Activated CD8-positive, alpha-beta memory T cell treated with anti-CD3 and anti-CD28 coated beads, Interleukin-2, amount 50 U/mL, for 1 hour (primary cell): ENCODE data around the gene PTCH1.

ENCODE experiments used
- DNase-seq: peaks from one replicate; pipeline ENCODE4 v3.0.0-alpha.2; 2020; ENCODE audit errors: extremely low read depth

The PTCH1 gene

DNA sequence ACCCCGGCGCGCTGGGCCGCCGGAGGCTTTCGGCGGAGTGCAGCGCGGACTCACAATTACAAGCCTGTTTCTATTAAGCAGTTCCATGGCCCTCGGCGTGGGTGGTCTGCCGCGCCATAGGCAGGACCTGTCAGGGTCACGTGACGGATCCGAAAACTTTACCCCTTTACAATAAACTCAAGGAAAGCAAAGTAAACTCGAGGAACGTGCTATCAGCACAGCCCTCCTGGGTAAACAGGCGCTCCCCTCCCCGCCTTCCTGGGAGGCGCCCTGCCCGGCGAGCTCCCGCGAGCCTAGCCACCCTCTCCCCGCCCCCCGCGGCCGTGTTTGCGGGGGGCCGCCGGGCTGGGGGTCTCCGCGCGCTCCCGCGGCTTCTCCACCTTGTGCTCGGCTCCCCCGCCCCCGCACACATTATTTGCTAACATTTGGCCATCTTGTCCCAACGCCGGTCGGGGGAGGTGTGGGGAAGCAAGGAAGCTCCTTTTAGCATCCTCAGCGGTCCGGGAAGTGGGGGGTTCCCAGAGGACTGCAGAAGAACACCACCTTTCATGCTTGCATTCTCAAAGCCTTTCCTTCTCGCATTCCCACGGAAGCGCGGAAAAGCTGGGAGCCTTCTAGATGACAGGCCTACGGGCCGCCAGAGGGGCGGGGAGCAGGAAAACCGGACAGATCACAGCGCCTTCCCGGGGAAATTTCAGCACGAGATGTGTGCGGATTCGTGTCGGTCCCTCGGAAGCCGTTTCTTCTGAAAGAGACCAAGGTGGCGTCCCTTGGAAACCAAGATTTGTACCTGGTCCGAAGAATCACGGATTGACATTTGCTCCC is at the start of gene PTCH1:
PTCH1 (minus strand) TSS at position 238 of the 825 bp plus-strand sequence.
- no peak for DNase-seq

DNA sequence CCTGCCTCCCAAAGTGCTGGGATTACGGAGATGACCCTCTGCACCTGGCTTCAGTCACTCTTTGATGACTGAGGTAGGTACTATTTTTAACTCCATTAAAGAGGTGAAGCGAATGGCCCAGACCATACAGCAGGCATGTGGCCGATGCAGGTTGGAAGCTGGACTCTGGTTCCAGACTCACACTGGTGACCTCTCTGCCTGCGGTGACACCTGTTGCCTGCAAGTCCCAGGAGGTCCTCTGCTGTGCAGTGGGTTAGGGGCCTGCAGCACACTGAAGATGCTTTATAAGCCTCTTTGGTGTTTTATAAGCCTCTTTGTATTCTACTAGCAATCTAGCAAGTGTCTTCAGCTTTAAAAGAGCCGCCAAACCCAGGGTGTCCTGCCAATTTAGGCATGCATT is 49.2 kb upstream of the PTCH1 start:
- no peak for DNase-seq

GRCh38 chr9:95561913-95562312 is 45.1 kb upstream of the PTCH1 start:
- no peak for DNase-seq

- no peak for DNase-seq
Measured at GRCh38 chr9:95557142-95557541, 40.4 kb upstream of the PTCH1 start.

GRCh38 chr9:95556521-95556920 is 39.8 kb upstream of the PTCH1 start:
- DNase-seq, result no peak

DNA sequence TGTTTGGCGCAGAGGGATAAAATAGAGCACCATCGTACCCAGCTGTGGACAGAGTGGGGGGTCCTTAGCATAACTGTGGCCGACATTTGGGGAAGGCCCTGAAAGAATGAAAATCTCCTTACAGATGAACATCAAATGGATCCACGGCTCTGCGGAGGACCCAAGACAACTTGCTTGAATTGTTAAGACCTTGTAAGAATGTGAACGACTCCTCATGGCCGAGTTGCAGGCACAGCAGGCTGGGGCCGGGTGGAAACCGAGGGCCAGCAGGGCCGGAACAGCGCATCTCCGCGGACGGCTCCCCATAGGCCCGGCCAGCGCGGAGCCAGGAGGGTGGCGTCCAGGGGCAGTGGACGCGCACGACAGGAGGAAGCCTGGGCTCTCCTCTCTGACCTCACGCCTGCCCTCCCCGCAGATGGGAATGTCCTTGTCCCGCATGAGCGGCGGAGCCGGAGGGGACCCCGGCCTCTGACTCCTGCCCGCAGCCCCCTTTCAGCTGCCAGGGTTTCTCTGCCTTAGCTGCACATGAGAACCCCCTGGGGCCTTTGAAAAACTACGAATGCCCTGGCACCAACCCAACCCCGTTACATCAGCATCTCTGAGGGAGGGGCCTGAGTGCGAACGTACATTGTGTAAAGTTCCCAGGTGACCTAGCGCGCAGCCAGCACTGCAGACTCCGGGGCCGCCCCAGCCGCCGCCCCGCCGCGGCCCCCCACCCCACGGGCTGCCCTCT is 36.2 kb upstream of the PTCH1 start:
- peak; percentile 4 for DNase-seq

- no peak for DNase-seq
Measured at GRCh38 chr9:95552255-95552654, 35.5 kb upstream of the PTCH1 start.

DNA sequence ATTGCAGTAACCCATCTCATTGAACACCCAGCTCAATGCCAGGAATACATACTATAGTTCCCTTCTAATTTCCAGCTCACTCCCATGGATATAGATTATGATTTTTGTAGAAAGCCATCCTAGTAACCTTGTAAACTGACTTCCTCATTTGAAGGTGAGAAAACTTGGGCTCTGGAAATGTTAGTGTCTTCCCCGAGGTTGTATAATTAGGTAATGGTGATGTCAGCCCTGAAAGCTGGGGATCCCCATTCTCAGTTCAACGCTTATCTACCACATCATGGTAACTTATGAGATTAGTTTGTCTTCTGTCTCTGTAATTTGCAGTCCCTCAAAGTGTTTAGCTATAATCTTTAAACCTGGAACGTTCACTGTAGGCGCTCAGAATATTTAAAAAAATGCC is 34.6 kb upstream of the PTCH1 start:
- no peak for DNase-seq

GRCh38 chr9:95545831-95546567 is 29.2 kb upstream of the PTCH1 start:
- no peak for DNase-seq

GRCh38 chr9:95533996-95534680 is 17.4 kb upstream of the PTCH1 start:
- no peak for DNase-seq

DNA sequence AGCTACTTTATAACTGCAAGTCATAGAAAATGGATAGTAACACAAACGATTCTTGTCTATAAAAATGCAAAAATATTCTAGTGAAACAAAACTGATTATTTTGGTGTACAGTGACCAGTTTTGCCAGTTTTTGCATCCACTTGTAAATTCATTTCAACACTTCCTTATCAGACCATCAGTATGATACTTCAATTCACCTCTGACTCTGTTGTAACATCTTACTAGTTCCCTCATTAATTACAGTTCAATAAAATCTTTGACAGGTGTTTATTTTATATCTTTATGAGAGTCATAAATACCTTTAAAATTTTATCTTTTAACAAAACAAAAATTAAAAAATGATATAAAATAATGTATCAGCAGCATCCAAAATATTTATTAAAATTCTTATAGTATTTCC is 13.1 kb upstream of the PTCH1 start:
- DNase-seq, result no peak

GRCh38 chr9:95528908-95529502 is 12.2 kb upstream of the PTCH1 start:
- DNase-seq, result no peak

DNA sequence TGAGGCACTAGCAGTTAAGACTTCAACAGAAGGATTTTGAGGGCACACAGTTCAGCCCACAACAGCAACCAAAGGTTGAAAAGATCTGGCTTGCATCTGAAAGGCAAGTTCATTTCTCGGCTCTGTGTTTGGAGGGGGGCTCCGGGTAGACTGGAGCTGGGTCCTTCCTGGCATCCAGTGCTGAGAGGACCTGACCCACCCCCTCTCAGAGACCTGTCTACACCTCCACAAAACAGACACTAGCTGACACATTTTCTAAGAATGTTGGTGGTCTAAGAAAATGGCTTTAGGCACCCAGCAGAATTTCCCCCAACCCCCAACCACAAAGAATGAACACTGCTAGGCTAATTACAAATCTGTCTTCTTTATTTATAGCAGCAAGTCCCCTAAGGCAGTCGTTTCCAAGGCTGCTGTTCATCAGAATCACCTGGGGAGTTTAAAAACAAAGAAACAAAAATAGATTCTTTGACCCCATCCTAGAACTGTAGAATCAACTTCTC is 6.2 kb upstream of the PTCH1 start:
- no peak for DNase-seq

DNA sequence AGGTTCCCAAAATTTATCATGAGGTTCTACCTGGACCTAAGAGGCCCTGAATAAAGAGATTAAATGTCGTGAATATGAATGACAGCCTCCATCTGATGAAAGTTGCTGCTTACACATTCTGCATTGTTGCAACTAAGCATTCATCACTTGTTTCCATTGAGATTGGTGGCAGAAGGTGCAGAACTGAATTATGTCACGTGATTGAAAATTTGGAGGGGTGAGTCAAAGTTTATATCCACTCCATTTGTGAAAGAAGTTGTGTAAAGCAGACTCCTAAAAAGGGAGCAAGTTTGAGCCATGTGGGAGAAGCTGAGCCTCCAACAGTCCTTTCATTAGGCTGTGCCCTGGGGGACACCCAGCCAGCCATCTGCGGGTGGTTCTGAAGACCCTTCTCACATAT is 4.9 kb upstream of the PTCH1 start:
- no peak for DNase-seq

DNA sequence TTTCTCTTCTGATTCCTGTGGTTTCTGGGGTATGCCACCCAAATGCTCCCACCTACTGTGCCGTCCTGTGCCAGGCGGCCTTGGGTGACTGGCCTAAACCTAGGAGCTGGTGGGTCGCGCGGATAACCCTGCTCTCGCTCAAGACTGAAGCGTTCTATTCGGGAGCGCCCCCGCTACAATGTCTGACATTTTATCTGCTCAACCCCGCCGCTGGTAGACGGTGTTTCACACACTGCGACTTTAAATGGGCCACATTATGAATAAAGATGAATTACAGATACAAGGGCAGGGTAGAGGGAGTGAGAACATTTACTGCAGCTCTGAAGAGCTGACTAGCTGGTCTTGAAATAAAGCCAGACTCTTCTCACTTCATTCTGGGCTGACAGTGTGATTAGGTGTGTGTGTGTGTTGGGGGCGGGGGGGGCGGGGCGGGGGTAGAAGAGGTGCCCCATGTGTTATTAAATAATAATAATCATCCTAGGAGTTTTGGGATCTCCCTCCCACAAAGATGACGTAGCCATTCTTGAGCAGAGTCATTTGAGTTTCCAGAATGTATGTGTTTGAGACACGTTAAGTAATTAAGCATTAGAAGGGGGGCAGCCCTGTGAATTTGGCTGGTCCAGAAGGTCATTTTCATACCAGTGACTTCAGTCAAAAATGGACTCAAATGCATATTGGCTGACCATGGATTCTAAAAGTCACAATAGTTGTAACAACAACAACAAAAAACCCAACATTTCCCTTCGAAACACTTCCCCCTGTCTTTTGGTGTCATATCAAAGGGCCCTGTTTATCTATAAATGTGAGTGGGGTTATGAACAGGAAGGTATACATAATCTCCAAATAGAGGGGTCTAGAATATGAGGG is 1.0 kb upstream of the PTCH1 start:
- no peak for DNase-seq

GRCh38 chr9:95516221-95516733 is 494 bp downstream of the PTCH1 start:
- no peak for DNase-seq

DNA sequence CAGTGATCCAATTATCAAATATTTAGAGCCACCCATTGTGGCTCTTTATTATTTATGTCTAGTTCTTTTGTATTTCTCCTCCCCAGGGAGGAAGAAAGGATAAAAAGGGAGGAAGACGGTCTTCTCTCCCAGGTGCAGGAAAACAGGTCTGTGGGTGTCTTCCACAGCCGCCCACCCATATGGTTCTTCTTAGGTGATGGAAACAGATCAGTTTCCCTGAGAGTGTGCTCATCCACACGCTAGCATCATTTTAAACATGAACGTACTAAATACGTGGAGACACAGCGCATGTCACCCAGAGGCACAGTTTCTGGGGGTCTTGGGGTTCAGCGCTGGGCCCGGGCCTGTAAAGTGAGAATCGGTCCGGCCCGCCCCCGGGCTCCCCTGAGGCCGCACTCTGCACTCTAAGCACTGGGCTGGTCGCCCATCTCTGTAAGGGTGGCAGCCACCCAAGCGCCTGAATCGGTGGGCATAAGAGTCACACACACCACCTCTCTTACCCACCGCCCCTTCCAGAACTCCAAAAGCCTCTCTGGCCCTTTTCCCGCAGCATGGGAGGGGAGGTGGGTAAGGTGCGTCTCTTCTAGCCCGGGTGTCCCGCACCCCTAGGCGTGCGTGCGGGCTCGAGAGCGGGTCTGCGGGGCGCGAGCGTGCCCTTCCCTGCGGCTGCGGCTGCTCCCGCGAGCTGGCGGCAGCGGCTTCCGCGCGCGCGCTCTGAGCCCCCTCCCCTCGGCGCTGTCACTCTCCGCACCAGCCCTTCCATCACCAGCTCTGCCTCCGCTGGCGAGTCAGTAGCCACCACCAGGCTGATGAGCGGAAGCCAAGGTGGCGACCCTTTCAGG is 1.3 kb downstream of the PTCH1 start:
- no peak for DNase-seq

- no peak for DNase-seq
Measured at GRCh38 chr9:95514342-95514741, 2.4 kb downstream of the PTCH1 start.

- DNase-seq, result no peak
Measured at GRCh38 chr9:95513711-95514110, 3.1 kb downstream of the PTCH1 start.
